Stimulated activated CD4-positive, alpha-beta T cell treated with anti-CD3 and anti-CD28 coated beads, Interleukin-4, amount 100 ng/mL, for 24 hours (primary cell): ENCODE data around the gene SHLD1.
"Not testable (repeated sequence)": the region's sequence is repeated elsewhere in the genome, so short reads cannot be mapped to it uniquely, and the experiment has no call there.

Source experiments
- DNase-seq: peaks from one replicate; pipeline ENCODE4 v3.0.0-alpha.2; 2020

The SHLD1 gene

DNA sequence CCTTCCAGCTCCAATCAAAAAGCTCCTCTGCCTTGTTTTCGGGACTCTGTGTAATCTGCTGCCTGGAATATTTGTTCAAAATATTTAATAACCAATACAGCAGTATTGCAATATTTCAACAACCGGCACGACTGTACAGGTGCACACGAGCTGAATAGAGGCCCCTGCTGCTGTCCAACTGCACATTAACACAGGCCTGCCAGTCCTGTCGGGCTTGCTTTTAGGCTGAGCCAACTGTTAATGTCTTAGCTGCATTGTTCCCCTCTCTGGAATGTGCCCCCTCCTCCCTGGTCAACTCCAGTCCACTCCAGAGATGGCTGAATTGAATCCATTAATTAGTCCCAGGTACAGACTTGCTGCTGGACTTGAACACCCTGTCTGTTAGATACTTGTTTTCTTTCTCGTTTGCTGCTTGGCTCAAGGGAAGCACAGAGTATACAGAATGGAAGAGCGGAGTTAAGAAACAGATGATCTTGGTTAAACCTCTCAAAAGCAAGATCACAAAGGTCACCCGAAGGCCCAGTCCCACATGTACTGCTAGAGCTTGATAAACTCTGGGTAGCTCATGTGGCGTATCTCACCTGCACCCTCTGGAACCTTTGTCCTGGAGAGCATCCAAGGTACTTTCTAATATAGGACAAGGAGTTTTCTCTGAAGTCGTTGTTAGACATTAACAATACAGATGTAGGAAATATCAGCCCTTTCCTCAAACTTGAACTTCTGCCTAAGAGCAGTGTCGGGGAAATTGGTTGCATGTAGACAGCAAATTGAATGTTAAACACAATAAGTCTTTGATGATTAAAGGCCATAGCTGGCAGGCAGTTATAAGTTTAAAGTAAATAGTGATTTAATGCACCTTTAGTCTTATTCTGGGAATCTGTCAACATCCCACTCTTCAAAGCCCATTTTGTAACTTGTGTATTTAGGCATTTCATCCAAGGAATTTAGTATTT lies 31.9 kb downstream of the SHLD1 start:
- no peak for DNase-seq

GRCh38 chr20:5784735-5785134 lies 34.5 kb downstream of the SHLD1 start:
- DNase-seq: no peak

DNA sequence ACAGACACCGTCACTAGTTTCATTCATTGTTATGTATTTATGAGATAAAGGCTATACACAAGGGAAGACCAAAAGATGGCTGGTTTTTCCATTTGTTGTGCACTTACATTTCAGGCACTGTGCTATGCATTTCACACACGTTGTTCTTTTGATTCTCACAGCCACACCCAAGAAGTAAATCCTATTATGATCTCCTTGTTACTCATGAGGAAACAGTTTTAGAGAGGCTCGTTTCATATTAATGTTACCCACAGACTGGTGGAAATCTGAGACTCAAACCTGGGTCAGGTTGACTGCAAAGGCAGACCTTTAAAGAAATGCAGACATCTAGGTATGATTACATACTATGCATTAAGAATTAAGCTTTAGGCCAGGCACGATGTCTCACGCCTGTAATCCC lies 34.9 kb downstream of the SHLD1 start:
- DNase-seq: no peak

- no peak for DNase-seq
These were observed 37.0 kb downstream of the SHLD1 start for GRCh38 chr20:5786930-5787795.

GRCh38 chr20:5787796-5788165 lies 37.6 kb downstream of the SHLD1 start:
- DNase-seq: no peak

DNA sequence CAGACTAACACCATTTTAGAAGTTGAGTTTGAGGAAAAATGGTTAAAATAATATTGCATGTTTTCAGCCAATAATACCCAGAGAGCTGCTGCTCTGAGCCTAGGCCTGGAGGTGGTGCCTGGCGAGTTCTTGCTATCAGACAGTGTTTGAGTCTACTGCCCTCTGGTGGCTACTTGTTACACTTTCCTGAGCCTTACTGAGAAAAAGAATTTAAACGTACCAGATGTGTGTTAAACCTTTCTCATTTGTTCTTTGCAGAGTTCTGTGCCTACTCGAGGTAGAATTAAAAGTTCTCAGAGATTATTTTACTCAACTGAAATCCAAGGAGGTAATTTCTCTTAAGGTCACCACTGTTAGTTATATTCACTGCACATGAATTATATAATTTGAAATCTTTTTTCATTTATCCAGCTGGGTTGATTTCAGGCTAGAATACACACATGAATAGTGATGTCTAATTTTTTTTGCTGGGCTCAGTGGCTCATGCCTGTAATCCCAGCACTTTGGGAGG lies 38.2 kb downstream of the SHLD1 start:
- DNase-seq: peak; percentile 86

GRCh38 chr20:5789827-5790226 lies 39.6 kb downstream of the SHLD1 start:
- no peak for DNase-seq

GRCh38 chr20:5793916-5794315 lies 43.7 kb downstream of the SHLD1 start:
- DNase-seq: no peak

GRCh38 chr20:5796331-5797040 lies 46.3 kb downstream of the SHLD1 start:
- DNase-seq: no peak

DNA sequence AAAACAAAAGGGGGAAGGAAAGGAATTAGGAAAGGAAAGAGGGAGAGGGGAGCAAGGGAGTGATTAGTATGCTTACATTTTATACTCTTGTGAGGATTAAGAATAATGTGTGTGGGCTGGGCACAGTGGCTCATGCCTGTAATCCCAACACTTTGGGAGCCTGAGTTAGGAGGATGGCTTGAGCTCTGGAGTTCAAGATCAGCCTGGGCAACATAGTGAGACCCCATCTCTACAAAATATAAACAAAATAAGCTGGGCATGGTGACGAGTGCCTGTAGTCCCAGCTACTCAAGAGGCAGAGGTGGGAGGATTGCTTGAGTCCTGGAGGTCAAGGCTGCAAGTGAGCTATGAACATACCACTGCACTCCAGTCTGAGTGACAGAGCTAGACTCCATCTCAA lies 47.0 kb downstream of the SHLD1 start:
- no peak for DNase-seq

- DNase-seq: no peak
These were observed 47.8 kb downstream of the SHLD1 start for GRCh38 chr20:5797843-5798462.

DNA sequence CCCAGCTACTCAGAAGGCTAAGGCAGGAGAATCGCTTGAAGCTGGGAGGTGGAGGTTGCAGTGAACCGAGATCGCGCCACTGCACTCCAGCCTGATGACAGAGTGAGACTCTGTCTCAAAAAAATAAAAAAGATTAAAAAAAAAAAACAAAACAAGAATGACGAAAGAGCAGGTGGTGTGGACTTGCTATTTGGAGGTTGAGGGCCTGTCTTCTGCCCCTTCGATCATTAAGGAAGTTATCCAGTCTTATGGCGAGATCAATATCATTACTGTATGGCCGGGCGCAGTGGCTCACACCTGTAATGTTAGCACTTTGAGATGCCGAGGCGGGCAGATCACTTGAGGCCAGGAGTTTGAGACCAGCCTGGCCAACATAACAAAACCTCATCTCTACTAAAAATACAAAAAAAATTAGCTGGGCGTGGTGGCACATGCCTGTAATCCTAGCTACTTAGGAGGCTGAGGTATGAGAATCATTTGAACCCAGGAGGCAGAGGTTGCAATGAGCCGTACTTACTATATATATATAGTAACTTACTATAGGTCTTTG lies 53.6 kb downstream of the SHLD1 start:
- not testable (repeated sequence) for DNase-seq

- DNase-seq: no peak
These were observed 56.5 kb downstream of the SHLD1 start for GRCh38 chr20:5806457-5807263.

- no peak for DNase-seq
These were observed 57.2 kb downstream of the SHLD1 start for GRCh38 chr20:5807431-5807830.

GRCh38 chr20:5808901-5809300 lies 58.7 kb downstream of the SHLD1 start:
- no peak for DNase-seq

DNA sequence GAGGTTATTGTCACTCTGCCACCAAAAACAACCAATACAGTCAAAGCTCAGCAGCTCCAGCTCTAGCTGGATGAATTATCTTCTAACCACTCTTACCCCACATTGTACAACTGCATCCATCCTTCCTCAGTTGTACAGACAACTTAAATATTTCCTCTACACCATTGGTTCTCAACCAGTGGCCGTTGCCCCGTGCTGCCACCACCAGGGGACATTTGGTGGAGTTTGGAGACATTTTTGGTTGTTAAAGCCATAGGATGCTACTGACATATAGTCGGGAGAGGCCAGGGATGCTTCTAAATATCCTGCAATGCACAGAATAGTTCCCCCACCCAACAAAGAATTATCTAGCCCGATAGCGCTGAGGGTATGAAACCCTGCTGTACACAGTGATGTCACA lies 59.3 kb downstream of the SHLD1 start:
- no peak for DNase-seq

DNA sequence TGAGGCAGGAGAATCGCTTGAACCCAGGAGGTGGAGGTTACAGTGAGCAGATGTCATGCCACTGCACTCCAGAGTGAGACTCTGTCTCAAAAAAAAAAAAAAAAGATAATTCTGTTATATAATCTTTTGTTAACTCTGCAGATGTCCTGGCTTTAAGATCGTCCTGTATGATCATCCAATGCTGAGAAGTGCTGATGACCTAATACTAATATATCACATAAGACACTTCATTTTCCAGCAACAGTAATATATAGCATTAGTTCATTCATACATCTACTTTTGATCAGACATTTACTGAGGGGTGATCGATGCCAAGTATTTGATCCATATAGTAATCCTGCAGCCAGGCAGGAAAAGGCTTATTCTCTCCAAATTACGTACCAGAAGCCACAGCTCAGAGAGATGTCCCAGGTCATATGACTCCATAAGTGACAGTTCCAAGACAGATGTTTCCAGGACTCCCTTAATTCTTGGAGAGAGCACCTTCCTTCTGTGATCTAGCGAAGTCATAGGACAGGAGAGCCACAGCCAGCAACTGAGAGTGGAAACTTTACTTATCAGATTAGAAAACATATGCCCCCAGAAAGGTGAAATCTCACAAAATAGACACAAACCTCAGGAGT lies 60.7 kb downstream of the SHLD1 start:
- DNase-seq: no peak

DNA sequence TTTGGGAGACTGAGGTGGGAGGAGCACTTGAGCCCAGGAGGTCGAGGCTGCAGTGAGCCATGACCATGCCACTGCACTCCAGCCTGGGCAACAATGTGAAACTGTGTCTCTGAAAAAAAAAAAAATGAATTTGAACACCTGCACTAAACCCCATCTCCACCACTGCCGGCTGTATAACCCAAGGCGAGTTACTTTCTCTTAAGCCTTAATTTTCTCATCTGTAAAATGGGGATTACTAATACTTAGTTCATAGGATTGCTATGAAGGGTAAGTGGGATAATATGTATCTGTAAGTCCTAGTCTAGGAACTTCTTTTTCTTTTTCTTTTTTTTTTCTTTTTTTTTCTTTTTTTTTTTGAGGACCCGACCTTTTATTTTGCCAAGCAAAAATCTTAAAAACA lies 61.5 kb downstream of the SHLD1 start:
- DNase-seq: no peak

DNA sequence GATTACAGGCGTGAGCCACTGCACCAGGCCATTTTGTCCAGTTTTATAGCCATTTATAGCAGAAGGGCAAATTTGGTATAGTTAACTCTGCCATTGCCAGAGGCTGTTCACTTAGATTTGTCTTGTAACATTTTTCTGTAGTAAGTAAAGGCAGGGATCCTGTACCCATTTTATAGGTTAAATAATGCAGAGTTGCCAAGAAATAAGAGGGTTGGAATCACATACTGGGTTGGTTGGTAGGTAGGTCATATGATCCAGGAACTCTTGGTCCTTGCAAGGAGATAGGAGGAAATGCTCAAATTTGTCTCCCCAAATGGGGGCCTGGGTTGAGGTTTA lies 68.1 kb downstream of the SHLD1 start:
- no peak for DNase-seq

GRCh38 chr20:5820738-5821137 lies 70.5 kb downstream of the SHLD1 start:
- no peak for DNase-seq

GRCh38 chr20:5821627-5822215 lies 71.5 kb downstream of the SHLD1 start:
- DNase-seq: no peak
